Heart left ventricle (tissue), 13 donors: Measurements from ENCODE around the gene SPOCK1.

Experiments used
- POLR2A ChIP-seq, 2 donors: fragments of 450-650 bp; IDR thresholded peaks; one replicate each; pipeline ENCODE4 v1.6.1; 2017; ENCODE audit warnings: antibody characterized with exemption in 2 of 2, mild to moderate bottlenecking in 2 of 2, moderate library complexity in 2 of 2
- TF ChIP-seq, protein P1 (sequence below), 12 donors: fragments of 200-600 bp; sonication (generic) in 4 of 12; IDR thresholded peaks; one replicate each; pipeline versions ENCODE4 v1.5.0 to v1.8.0; 2018 to 2022; ENCODE audit warnings: antibody characterized with exemption in 12 of 12, mild to moderate bottlenecking in 5 of 12
- donor health status: ischemic (EF 13 %, LVEDD 7.1; RV severe dilation, severe dysfunction).
- donor health status: DM: no; HTN: yes; CAD: no.
- donor health status: DM: no; HTN: no; CAD: no.
- donor health status: ischemic (EF 25% LVEDD 6.9; RV normal size, moderate dysfunction).
- donor health status: ischemic (EF 25% LVEDD 5.7; RV mildly dilated, moderate dysfunction).
- donor health status: ischemic (EF 35%, LVEDD 5.7; RV mildly dilated, moderate dysfunction).
- donor health status: nonischemic (EF 11% LVEDD 7.7; RV severe dilation, severe dysfunction).
- donor health status: DM: yes; HTN: yes; CAD: no.
- donor health status: PGD.
- donor health status: ischemic (EF 29% LVEDD 5.4; RV normal size, mild dysfunction).
- donor health status: nonischemic (EF 23%, LVEDD 6.1; RV moderate dilation, normal function).

GRCh38 chr5:137490591-137490990, 8.5 kb downstream of the SPOCK1 start:
- TF ChIP-seq, protein P1, sequence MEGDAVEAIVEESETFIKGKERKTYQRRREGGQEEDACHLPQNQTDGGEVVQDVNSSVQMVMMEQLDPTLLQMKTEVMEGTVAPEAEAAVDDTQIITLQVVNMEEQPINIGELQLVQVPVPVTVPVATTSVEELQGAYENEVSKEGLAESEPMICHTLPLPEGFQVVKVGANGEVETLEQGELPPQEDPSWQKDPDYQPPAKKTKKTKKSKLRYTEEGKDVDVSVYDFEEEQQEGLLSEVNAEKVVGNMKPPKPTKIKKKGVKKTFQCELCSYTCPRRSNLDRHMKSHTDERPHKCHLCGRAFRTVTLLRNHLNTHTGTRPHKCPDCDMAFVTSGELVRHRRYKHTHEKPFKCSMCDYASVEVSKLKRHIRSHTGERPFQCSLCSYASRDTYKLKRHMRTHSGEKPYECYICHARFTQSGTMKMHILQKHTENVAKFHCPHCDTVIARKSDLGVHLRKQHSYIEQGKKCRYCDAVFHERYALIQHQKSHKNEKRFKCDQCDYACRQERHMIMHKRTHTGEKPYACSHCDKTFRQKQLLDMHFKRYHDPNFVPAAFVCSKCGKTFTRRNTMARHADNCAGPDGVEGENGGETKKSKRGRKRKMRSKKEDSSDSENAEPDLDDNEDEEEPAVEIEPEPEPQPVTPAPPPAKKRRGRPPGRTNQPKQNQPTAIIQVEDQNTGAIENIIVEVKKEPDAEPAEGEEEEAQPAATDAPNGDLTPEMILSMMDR (IDR thresholded peaks at IDR 0.05): no peak
- no peak for TF ChIP-seq POLR2A (IDR thresholded peaks at IDR 0.05)
